Activated T-cell treated with anti-CD3 and anti-CD28 coated beads for 48 hours (primary cell): ENCODE measurements around the gene KREMEN1.
"Not testable (repeated sequence)": the region's sequence is repeated elsewhere in the genome, so short reads cannot be mapped to it uniquely, and the experiment has no call there.

ENCODE experiments used
- DNase-seq: peaks from one replicate; pipeline ENCODE4 v3.0.0-alpha.2; 2020; ENCODE audit warnings: low read depth

Gene KREMEN1

GRCh38 chr22:29108137-29108536, 35.3 kb downstream of the KREMEN1 start:
- DNase-seq, result no peak

GRCh38 chr22:29109822-29110221, 37.0 kb downstream of the KREMEN1 start:
- no peak for DNase-seq

- no peak for DNase-seq
These were observed 38.1 kb downstream of the KREMEN1 start for GRCh38 chr22:29110946-29111345.

GRCh38 chr22:29112121-29112520, 39.3 kb downstream of the KREMEN1 start:
- DNase-seq, result no peak

- DNase-seq, result no peak
These were observed 39.8 kb downstream of the KREMEN1 start for GRCh38 chr22:29112681-29113080.

- DNase-seq, result no peak
These were observed 40.5 kb downstream of the KREMEN1 start for GRCh38 chr22:29113319-29113718.

GRCh38 chr22:29114392-29114791, 41.6 kb downstream of the KREMEN1 start:
- DNase-seq, result no peak

GRCh38 chr22:29115682-29116288, 43.0 kb downstream of the KREMEN1 start:
- no peak for DNase-seq

- no peak for DNase-seq
These were observed 43.7 kb downstream of the KREMEN1 start for GRCh38 chr22:29116397-29117123.

- DNase-seq, result no peak
These were observed 45.1 kb downstream of the KREMEN1 start for GRCh38 chr22:29117799-29118477.

- not testable (repeated sequence) for DNase-seq
These were observed 47.5 kb downstream of the KREMEN1 start for GRCh38 chr22:29120098-29120912.

GRCh38 chr22:29121124-29121523, 48.3 kb downstream of the KREMEN1 start:
- no peak for DNase-seq

GRCh38 chr22:29122041-29122440, 49.2 kb downstream of the KREMEN1 start:
- DNase-seq, result no peak

- DNase-seq, result no peak
These were observed 52.1 kb downstream of the KREMEN1 start for GRCh38 chr22:29124777-29125442.

GRCh38 chr22:29125443-29125778, 52.6 kb downstream of the KREMEN1 start:
- no peak for DNase-seq

- no peak for DNase-seq
These were observed 53.0 kb downstream of the KREMEN1 start for GRCh38 chr22:29125844-29126243.

GRCh38 chr22:29126670-29127395, 54.0 kb downstream of the KREMEN1 start:
- DNase-seq, result no peak

GRCh38 chr22:29128891-29129807, 56.3 kb downstream of the KREMEN1 start:
- DNase-seq, result no peak

GRCh38 chr22:29129808-29130140, 56.9 kb downstream of the KREMEN1 start:
- no peak for DNase-seq

GRCh38 chr22:29130476-29130875, 57.6 kb downstream of the KREMEN1 start:
- DNase-seq, result no peak
